K562 (cell line): ENCODE data around the gene TRIM24. TPM values are rescaled to one million over a fixed set of nuclear protein-coding genes. Genes with fewer than 3 reads are reported as not detected.

Experiments used
- CHCHD3 ChIP-seq: fragments of 250-450 bp; sonication (Bioruptor Pico); IDR thresholded peaks from 2 replicates; pipeline ENCODE4 v2.1.2; 2022; ENCODE audit warnings: mild to moderate bottlenecking
- DNMT1 ChIP-seq: fragments of 450-650 bp; IDR thresholded peaks from 2 replicates; pipeline ENCODE4 v1.6.1; 2016; ENCODE audit warnings: antibody characterized with exemption, mild to moderate bottlenecking
- ETS2 ChIP-seq: IDR thresholded peaks from 2 replicates; pipeline ENCODE4 v1.6.1; 2016; ENCODE audit warnings: borderline replicate concordance, missing genetic modification characterization, mild to moderate bottlenecking, moderate library complexity, missing compliant biosample characterization; ENCODE audit not compliant: poor library complexity, severe bottlenecking
- FOXK2 ChIP-seq, 2 experiments: fragments of 450-650 bp; IDR thresholded peaks in 1 of 2; conservative IDR thresholded peaks in 1 of 2; 2 replicates each; pipeline ENCODE4 v1.6.1; 2016; ENCODE audit warnings: low read depth in 2 of 2, mild to moderate bottlenecking in 1 of 2
- KAT2B ChIP-seq: IDR thresholded peaks from one replicate; pipeline ENCODE4 v1.6.1; 2012; ENCODE audit warnings: low read depth, mild to moderate bottlenecking, control low read depth, inconsistent platforms, low read length, moderate library complexity
- NR2C1 ChIP-seq, 2 experiments: fragments of 450-650 bp; IDR thresholded peaks; 2 replicates each; pipeline ENCODE4 v1.6.1; 2017; ENCODE audit warnings: mild to moderate bottlenecking in 2 of 2, antibody characterized with exemption in 1 of 2, inconsistent platforms in 1 of 2, missing compliant biosample characterization in 1 of 2, missing genetic modification characterization in 1 of 2
- RAD51 ChIP-seq: fragments of 450-650 bp; IDR thresholded peaks from 2 replicates; pipeline ENCODE4 v1.7.1; 2016; ENCODE audit warnings: low read depth, mild to moderate bottlenecking, borderline replicate concordance
- RBFOX2 ChIP-seq: fragments of 200-400 bp; formaldehyde crosslinking; IDR thresholded peaks from 2 replicates; pipeline ENCODE4 v1.6.1; 2017; ENCODE audit warnings: low read depth, mild to moderate bottlenecking, low read length, moderate library complexity
- RCOR1 ChIP-seq, 2 experiments: IDR thresholded peaks; 2 replicates each; pipeline ENCODE4 v1.6.1; 2012; ENCODE audit warnings: low read depth in 2 of 2, low read length in 2 of 2, borderline replicate concordance in 1 of 2, improper control_type of control experiment in 1 of 2
- SMAD3 ChIP-seq: fragments of 450-650 bp; formaldehyde crosslinking; conservative IDR thresholded peaks from 2 replicates; pipeline ENCODE4 v1.4.0; 2020; ENCODE audit warnings: mild to moderate bottlenecking
- SMARCA5 ChIP-seq: fragments of 450-650 bp; IDR thresholded peaks from 2 replicates; pipeline ENCODE4 v1.6.1; 2016
- STAT5B ChIP-seq: fragments of 250-450 bp; sonication (Bioruptor Pico); IDR thresholded peaks from 2 replicates; pipeline ENCODE4 v1.8.0; 2021; ENCODE audit warnings: mild to moderate bottlenecking, inconsistent platforms
- XRCC5 ChIP-seq: fragments of 200-400 bp; formaldehyde crosslinking; IDR thresholded peaks from 2 replicates; pipeline ENCODE4 v1.6.1; 2017; ENCODE audit warnings: low read depth, mild to moderate bottlenecking, low read length
- ZC3H8 ChIP-seq: fragments of 450-650 bp; IDR thresholded peaks from 2 replicates; pipeline ENCODE4 v1.6.1; 2017
- polyA plus RNA-seq, 8 experiments: library from polyadenylated mRNA; depleted of rRNA in 4 of 8; stranded (reverse) in 5 of 8; unstranded in 3 of 8; fragments of >200 nt; fragmentation: Nextera tagmentation in 2 of 8; fragmentation: Illumina TruSeq in 1 of 8; extraction: Ambion mirVana in 2 of 8; extraction: Trizol in 1 of 8; gene quantifications; 2 replicates each; pipeline versions ENCODE4 v1.2.1 to v1.2.3, GENCODE V29; 2011 to 2014; ENCODE audit warnings: inconsistent platforms in 1 of 8, missing spikeins in 1 of 8
- total RNA-seq, 7 experiments: library from RNA; depleted of rRNA in 6 of 7; stranded (reverse); fragments of >200 nt in 6 of 7; fragmentation: Illumina TruSeq in 2 of 7; extraction: Trizol in 2 of 7; gene quantifications; 2 replicates each; pipeline versions ENCODE4 v1.2.1 to v1.2.3, GENCODE V29; 2011 to 2021; ENCODE audit warnings: low replicate concordance in 1 of 7
- TF ChIP-seq, protein P1 (sequence below): fragments of 450-650 bp; IDR thresholded peaks from 2 replicates; pipeline ENCODE4 v1.6.1; 2016; ENCODE audit warnings: low read depth
- TF ChIP-seq, protein P2 (sequence below): fragments of 450-650 bp; IDR thresholded peaks from 2 replicates; pipeline ENCODE4 v1.6.1; 2016
- TF ChIP-seq, protein P3 (sequence below): IDR thresholded peaks from 2 replicates; pipeline ENCODE4 v1.6.1; 2011; ENCODE audit not compliant: insufficient read length; ENCODE audit errors: extremely low read depth

TRIM24 gene
- total and polyA plus RNA-seq, 9 of the 15 experiments (the other 6 are each of a cell fraction or from before 2014, with no cell fraction given) = 13.4 to 74.0 (median 41.7) TPM

DNA sequence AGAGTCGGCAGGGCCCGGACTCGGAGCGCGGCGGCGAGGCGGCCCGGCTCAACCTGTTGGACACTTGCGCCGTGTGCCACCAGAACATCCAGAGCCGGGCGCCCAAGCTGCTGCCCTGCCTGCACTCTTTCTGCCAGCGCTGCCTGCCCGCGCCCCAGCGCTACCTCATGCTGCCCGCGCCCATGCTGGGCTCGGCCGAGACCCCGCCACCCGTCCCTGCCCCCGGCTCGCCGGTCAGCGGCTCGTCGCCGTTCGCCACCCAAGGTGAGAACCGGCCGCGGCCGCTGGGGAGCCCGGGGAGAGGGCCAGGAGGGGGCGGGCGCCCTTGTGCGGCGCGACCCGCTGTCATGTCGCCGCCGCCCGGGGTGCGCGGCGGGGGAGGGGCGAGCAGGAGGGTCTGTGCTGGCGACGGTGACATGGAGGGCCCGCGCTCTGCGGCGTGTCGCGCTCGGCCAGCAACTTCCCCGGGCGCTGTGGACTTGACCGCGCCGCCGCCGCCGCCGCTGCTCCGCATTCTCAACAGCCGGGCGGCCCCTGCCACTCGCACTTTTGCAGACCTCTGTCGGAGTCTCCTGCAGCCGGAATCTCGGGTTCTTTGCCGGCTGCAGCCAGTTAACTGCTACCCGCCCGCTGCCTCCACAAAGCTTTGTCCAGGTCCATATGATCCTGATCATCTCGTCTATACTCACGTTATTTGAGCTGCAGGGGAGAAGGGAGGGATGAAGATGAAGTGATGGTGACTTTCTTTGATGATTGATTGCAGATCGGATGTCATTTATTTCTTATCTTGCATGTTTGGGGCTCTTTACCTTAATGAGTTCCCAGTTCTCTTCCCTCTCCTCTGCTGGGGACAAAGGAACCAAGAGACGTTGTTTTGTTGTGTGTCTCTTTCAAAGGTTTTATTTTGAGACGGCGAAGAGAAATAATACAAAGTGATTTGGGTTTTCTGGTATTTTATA lies 869 bp downstream of the TRIM24 start (continued):
- TF ChIP-seq, protein P1, sequence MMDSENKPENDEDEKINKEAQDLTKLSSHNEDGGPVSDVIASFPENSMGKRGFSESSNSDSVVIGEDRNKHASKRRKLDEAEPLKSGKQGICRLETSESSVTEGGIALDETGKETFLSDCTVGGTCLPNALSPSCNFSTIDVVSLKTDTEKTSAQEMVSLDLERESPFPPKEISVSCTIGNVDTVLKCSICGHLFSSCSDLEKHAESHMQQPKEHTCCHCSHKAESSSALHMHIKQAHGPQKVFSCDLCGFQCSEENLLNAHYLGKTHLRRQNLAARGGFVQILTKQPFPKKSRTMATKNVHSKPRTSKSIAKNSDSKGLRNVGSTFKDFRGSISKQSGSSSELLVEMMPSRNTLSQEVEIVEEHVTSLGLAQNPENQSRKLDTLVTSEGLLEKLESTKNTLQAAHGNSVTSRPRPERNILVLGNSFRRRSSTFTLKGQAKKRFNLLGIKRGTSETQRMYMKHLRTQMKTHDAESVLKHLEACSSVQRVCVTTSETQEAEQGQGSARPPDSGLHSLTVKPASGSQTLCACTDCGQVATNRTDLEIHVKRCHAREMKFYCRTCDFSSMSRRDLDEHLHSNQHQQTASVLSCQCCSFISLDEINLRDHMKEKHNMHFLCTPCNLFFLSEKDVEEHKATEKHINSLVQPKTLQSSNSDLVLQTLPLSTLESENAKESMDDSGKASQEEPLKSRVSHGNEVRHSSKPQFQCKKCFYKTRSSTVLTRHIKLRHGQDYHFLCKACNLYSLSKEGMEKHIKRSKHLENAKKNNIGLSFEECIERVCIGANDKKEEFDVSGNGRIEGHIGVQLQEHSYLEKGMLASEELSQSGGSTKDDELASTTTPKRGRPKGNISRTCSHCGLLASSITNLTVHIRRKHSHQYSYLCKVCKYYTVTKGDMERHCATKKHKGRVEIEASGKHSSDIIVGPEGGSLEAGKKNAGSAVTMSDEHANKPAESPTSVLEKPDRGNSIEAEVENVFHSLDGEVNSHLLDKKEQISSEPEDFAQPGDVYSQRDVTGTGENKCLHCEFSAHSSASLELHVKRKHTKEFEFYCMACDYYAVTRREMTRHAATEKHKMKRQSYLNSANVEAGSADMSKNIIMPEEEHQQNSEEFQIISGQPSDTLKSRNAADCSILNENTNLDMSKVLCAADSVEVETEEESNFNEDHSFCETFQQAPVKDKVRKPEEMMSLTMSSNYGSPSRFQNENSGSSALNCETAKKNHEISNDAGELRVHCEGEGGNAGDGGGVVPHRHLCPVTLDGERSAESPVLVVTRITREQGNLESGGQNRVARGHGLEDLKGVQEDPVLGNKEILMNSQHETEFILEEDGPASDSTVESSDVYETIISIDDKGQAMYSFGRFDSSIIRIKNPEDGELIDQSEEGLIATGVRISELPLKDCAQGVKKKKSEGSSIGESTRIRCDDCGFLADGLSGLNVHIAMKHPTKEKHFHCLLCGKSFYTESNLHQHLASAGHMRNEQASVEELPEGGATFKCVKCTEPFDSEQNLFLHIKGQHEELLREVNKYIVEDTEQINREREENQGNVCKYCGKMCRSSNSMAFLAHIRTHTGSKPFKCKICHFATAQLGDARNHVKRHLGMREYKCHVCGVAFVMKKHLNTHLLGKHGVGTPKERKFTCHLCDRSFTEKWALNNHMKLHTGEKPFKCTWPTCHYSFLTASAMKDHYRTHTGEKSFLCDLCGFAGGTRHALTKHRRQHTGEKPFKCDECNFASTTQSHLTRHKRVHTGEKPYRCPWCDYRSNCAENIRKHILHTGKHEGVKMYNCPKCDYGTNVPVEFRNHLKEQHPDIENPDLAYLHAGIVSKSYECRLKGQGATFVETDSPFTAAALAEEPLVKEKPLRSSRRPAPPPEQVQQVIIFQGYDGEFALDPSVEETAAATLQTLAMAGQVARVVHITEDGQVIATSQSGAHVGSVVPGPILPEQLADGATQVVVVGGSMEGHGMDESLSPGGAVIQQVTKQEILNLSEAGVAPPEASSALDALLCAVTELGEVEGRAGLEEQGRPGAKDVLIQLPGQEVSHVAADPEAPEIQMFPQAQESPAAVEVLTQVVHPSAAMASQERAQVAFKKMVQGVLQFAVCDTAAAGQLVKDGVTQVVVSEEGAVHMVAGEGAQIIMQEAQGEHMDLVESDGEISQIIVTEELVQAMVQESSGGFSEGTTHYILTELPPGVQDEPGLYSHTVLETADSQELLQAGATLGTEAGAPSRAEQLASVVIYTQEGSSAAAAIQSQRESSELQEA = no peak
- peak; percentile 91 for TF ChIP-seq RBFOX2
- TF ChIP-seq STAT5B (CRISPR knock-in tag) = no peak
- no peak for TF ChIP-seq DNMT1
- no peak for TF ChIP-seq ETS2 (tag)
- TF ChIP-seq CHCHD3 = peak; percentile 37; the same call in 1 of the 2 replicates
- TF ChIP-seq NR2C1 (IDR thresholded peaks at IDR 0.05) = no peak
- TF ChIP-seq NR2C1 (tag; IDR thresholded peaks at IDR 0.05) = no peak
- TF ChIP-seq RAD51 = no peak
- no peak for TF ChIP-seq SMARCA5
- TF ChIP-seq XRCC5 = no peak; the same call in 1 of the 2 replicates
- TF ChIP-seq SMAD3 (CRISPR knock-in tag) = no peak
- TF ChIP-seq KAT2B = no peak
- TF ChIP-seq FOXK2 (conservative IDR thresholded peaks at IDR 0.05 in 1 of 2, IDR thresholded peaks at IDR 0.05 in 1 of 2; ENCODE audit: low read depth in 2 of 2) = 0 out of 4 replicates have a peak, but pooled peaks of 1 of the 2 experiments have one; percentile 23
- TF ChIP-seq, protein P2, sequence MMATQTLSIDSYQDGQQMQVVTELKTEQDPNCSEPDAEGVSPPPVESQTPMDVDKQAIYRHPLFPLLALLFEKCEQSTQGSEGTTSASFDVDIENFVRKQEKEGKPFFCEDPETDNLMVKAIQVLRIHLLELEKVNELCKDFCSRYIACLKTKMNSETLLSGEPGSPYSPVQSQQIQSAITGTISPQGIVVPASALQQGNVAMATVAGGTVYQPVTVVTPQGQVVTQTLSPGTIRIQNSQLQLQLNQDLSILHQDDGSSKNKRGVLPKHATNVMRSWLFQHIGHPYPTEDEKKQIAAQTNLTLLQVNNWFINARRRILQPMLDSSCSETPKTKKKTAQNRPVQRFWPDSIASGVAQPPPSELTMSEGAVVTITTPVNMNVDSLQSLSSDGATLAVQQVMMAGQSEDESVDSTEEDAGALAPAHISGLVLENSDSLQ = peak; percentile 90
- TF ChIP-seq RCOR1 (IDR thresholded peaks at IDR 0.05; ENCODE audit: borderline replicate concordance in 1 of 2, low read depth in 2 of 2, low read length in 2 of 2) = no peak
- TF ChIP-seq, protein P3, sequence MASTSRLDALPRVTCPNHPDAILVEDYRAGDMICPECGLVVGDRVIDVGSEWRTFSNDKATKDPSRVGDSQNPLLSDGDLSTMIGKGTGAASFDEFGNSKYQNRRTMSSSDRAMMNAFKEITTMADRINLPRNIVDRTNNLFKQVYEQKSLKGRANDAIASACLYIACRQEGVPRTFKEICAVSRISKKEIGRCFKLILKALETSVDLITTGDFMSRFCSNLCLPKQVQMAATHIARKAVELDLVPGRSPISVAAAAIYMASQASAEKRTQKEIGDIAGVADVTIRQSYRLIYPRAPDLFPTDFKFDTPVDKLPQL = no peak
- no peak for TF ChIP-seq ZC3H8
